Airway epithelial cell (primary cell): ENCODE measurements around the gene DENND1C. TPM values are rescaled to one million over a fixed set of nuclear protein-coding genes. Genes with fewer than 3 reads are reported as not detected.

ENCODE experiments used
- total RNA-seq: library from RNA; depleted of rRNA; stranded (reverse); fragments of >200 nt; gene quantifications from 2 replicates; pipeline ENCODE4 v1.2.3, GENCODE V29; 2015

Gene DENND1C, protein sequence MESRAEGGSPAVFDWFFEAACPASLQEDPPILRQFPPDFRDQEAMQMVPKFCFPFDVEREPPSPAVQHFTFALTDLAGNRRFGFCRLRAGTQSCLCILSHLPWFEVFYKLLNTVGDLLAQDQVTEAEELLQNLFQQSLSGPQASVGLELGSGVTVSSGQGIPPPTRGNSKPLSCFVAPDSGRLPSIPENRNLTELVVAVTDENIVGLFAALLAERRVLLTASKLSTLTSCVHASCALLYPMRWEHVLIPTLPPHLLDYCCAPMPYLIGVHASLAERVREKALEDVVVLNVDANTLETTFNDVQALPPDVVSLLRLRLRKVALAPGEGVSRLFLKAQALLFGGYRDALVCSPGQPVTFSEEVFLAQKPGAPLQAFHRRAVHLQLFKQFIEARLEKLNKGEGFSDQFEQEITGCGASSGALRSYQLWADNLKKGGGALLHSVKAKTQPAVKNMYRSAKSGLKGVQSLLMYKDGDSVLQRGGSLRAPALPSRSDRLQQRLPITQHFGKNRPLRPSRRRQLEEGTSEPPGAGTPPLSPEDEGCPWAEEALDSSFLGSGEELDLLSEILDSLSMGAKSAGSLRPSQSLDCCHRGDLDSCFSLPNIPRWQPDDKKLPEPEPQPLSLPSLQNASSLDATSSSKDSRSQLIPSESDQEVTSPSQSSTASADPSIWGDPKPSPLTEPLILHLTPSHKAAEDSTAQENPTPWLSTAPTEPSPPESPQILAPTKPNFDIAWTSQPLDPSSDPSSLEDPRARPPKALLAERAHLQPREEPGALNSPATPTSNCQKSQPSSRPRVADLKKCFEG
- 0.05 and 0.14 TPM in 2 replicates for total RNA-seq

GRCh38 chr19:6481541-6482342, at the start of gene DENND1C:
DENND1C (minus strand) TSS chr19:6481787; CDS start chr19:6481695, 92 bp downstream.

GRCh38 chr19:6530386-6531162, 49.0 kb upstream of the DENND1C start, which contains the start of gene TNFSF9:
TNFSF9 (plus strand) TSS chr19:6531026; CDS start chr19:6531037, 11 bp downstream.

GRCh38 chr19:6501740-6502648, 20.4 kb upstream of the DENND1C start, which contains the start of gene TUBB4A:
TUBB4A (minus strand) TSS chr19:6502309; CDS start chr19:6502212, 97 bp downstream.

DNA sequence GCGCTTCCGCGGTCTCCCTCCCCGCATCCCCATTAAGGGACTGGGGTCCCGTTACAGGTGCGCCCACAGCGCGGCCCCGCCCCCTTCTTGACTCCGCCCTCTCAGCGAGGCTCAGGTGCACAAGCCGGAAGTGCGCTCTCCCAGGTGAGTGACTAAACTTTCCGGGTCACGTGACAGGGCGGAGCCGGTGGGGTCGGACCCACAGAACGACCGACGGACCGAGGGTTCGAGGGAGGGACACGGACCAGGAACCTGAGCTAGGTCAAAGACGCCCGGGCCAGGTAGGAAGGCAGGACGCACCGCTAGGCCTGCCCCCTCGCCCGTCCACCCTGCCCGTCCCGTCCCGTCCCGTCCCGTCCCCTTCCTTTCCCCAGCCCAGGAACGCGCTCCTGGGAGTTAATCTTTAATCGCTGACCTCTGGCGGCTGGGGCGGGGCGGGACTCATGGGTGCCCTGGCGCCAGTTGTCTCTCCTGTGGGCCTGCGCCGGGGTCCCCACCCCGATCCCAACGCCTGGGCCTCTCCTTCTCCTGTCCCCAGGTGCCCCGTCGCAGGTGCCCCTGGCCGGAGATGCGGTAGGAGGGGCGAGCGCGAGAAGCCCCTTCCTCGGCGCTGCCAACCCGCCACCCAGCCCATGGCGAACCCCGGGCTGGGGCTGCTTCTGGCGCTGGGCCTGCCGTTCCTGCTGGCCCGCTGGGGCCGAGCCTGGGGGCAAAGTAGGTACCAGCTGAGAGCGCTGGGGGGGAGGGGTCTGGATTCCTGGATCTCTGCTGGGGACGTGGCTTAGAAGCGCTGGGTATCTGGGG, 17.3 kb downstream of the DENND1C start, which contains the start of gene CRB3:
TSS of gene CRB3 (plus strand) at position 202 of the 804 bp plus-strand sequence. CDS start at position 633, 431 bp downstream.

GRCh38 chr19:6459262-6460098, 22.1 kb downstream of the DENND1C start, which contains the start of gene SLC25A23:
SLC25A23 (minus strand) TSS chr19:6459792; CDS start chr19:6459628, 164 bp downstream.

DNA sequence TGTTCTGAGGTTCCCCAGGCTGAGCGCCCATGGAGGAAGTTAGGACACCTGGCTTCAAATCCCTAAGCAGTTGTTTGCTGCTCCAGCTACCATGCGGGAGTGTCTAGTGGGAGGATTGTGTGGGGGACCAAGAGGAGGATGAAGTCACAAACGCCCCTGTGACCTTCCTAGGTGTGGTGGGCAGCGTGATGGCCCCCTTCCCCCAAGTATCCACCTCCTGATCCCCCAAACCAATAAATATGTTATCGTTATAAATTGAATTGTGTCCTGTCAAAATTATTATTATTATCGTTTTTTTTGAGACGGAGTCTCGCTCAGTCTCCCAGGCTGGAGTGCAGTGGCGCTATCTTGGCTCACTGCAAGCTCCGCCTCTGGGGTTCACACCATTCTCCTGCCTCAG, 47.9 kb downstream of the DENND1C start, which contains the start of gene SLC25A41:
TSS of gene SLC25A41 (minus strand) at position 101 of the 400 bp plus-strand sequence. CDS start at position 31, 70 bp downstream.

GRCh38 chr19:6424195-6424938, 57.2 kb downstream of the DENND1C start, which contains the start of gene KHSRP:
KHSRP (minus strand) TSS chr19:6424811; CDS start chr19:6424701, 110 bp downstream.

Other genes starting within 250 kb of the DENND1C start
- gene MLLT1, start 201.8 kb downstream of the DENND1C start, total RNA-seq: 15.7 and 20.3 TPM in 2 replicates
- not detected in 2 replicates for gene ACER1, start 148.2 kb downstream of the DENND1C start, total RNA-seq
- gene CLPP, start 120.3 kb downstream of the DENND1C start, total RNA-seq: 131 and 155 TPM in 2 replicates
- gene ALKBH7, start 109.0 kb downstream of the DENND1C start, total RNA-seq: 37.8 and 64.3 TPM in 2 replicates
- 0.19 and 1.4 TPM in 2 replicates for gene PSPN, start 105.9 kb downstream of the DENND1C start, total RNA-seq
- gene GTF2F1, start 88.6 kb downstream of the DENND1C start, total RNA-seq: 43.5 and 52.1 TPM in 2 replicates
- gene KHSRP, start 57.0 kb downstream of the DENND1C start, total RNA-seq: 120 and 172 TPM in 2 replicates
- gene SLC25A41, start 48.0 kb downstream of the DENND1C start, total RNA-seq: not detected in 2 replicates
- 43.7 and 50.1 TPM in 2 replicates for gene SLC25A23, start 22.0 kb downstream of the DENND1C start, total RNA-seq
- gene CRB3, start 17.5 kb downstream of the DENND1C start, total RNA-seq: 30.4 and 36.9 TPM in 2 replicates
- 0.14 TPM in 1 of 2 replicates, not detected in the other for gene TUBB4A, start 20.5 kb upstream of the DENND1C start, total RNA-seq
- gene TNFSF9, start 49.2 kb upstream of the DENND1C start, total RNA-seq: 31.6 and 32.9 TPM in 2 replicates
- 0.35 TPM in 1 of 2 replicates, not detected in the other for gene CD70, start 109.4 kb upstream of the DENND1C start, total RNA-seq
- not detected in 2 replicates for gene TNFSF14, start 188.4 kb upstream of the DENND1C start, total RNA-seq
- 5.4 and 11.2 TPM in 2 replicates for gene C3, start 238.9 kb upstream of the DENND1C start, total RNA-seq